CD4-positive, alpha-beta memory T cell (primary cell): ENCODE measurements around the gene PAQR5. TPM values are rescaled to one million over a fixed set of nuclear protein-coding genes. Genes with fewer than 3 reads are reported as not detected.

Experiments
- CTCF ChIA-PET: fragments of 350-600 bp; sonication (Branson Sonifier 250); formaldehyde crosslinking; loops from one replicate; lab custom pipeline; 2021; ENCODE audit warnings: inconsistent platforms; ENCODE audit not compliant: partially characterized antibody; lab: Charles Lee
- POLR2A ChIA-PET: fragments of 350-600 bp; sonication (Branson Sonifier 250); formaldehyde crosslinking; loops from one replicate; lab custom pipeline; 2021; ENCODE audit not compliant: partially characterized antibody; lab: Charles Lee
- DNase-seq, 5 donors: peaks; one replicate each; pipeline versions ENCODE4 v3.0.0 to v3.0.0-alpha.2; 2020 to 2022; ENCODE audit warnings: mixed read lengths in 1 of 5
- H3K27ac ChIP-seq: one replicate; pipeline ENCODE4 v1.7.0; 2013; ENCODE audit warnings: low read depth, low read length
- H3K27me3 ChIP-seq: 2 replicates; pipeline ENCODE4 v1.7.0; 2013; ENCODE audit warnings: mild to moderate bottlenecking, low read length, moderate library complexity; ENCODE audit not compliant: insufficient read depth
- H3K36me3 ChIP-seq: 2 replicates; pipeline ENCODE4 v1.7.0; 2013; ENCODE audit warnings: mild to moderate bottlenecking, low read length, moderate library complexity; ENCODE audit not compliant: insufficient read depth
- H3K4me1 ChIP-seq: 2 replicates; pipeline ENCODE4 v1.7.0; 2013; ENCODE audit warnings: mild to moderate bottlenecking, low read length, moderate library complexity; ENCODE audit not compliant: insufficient read depth
- H3K4me3 ChIP-seq, 2 donors: one replicate each; pipeline ENCODE4 v1.7.0; 2013; ENCODE audit warnings: low read length in 2 of 2, mild to moderate bottlenecking in 1 of 2
- H3K9me3 ChIP-seq, 2 donors: one replicate each; pipeline ENCODE4 v1.7.0; 2013; ENCODE audit warnings: low read length in 2 of 2, control low read depth in 1 of 2; ENCODE audit not compliant: control insufficient read depth in 1 of 2
- H3K27ac Mint-ChIP-seq, 7 donors: one replicate each; pipeline ENCODE4 v1.8.0; 2020 to 2021; ENCODE audit warnings: mixed read lengths in 7 of 7, mild to moderate bottlenecking in 6 of 7, inconsistent platforms in 3 of 7, moderate library complexity in 3 of 7
- H3K27me3 Mint-ChIP-seq, 2 donors: one replicate each; pipeline ENCODE4 v1.8.0; 2020 to 2021; ENCODE audit warnings: mixed read lengths in 2 of 2
- H3K36me3 Mint-ChIP-seq, 2 donors: one replicate each; pipeline ENCODE4 v1.8.0; 2020 to 2021; ENCODE audit warnings: mixed read lengths in 2 of 2, inconsistent platforms in 1 of 2, mild to moderate bottlenecking in 1 of 2
- H3K4me1 Mint-ChIP-seq, 4 donors: one replicate each; pipeline ENCODE4 v1.8.0; 2020 to 2021; ENCODE audit warnings: mixed read lengths in 4 of 4, mild to moderate bottlenecking in 1 of 4
- H3K4me3 Mint-ChIP-seq, 8 donors: one replicate each; pipeline ENCODE4 v1.8.0; 2020 to 2021; ENCODE audit warnings: mixed read lengths in 8 of 8, mild to moderate bottlenecking in 7 of 8, moderate library complexity in 6 of 8, inconsistent platforms in 3 of 8
- H3K9me3 Mint-ChIP-seq, 8 donors: one replicate each; pipeline ENCODE4 v1.8.0; 2020 to 2021; ENCODE audit warnings: mixed read lengths in 8 of 8, mild to moderate bottlenecking in 5 of 8, inconsistent platforms in 3 of 8, moderate library complexity in 1 of 8
- intact Hi-C: fragments of 100-400 bp; cut with micrococcal nuclease; formaldehyde crosslinking; loops from one replicate; pipeline ENCODE4 v1.15.1; 2023
- polyA plus RNA-seq, 2 donors: library from polyadenylated mRNA; unstranded; fragments of 300-500 nt; fragmentation: Illumina TruSeq; gene quantifications; one replicate each; pipeline ENCODE4 v1.2.3, GENCODE V29; 2021
- total RNA-seq, 2 experiments: library from RNA; stranded (reverse); gene quantifications; one replicate each; pipeline ENCODE4 v1.2.3, GENCODE V29; 2021

The PAQR5 gene
- total and polyA plus RNA-seq, 4 experiments from 2014 or later = 0.20 TPM; not detected in 3

- POLR2A ChIA-PET = no interaction called here
- H3K4me3 Mint-ChIP-seq = no peak overlapping the region
Observed at GRCh38 chr15:69424001-69424400, 125.3 kb downstream of the PAQR5 start.

GRCh38 chr15:69424748-69425413 is 126.2 kb downstream of the PAQR5 start:
- Histone ChIP-seq H3K9me3 (no peaks in the 10 kb centered on the region), H3K27ac (no peak overlapping the region), H3K4me3 (no peak overlapping the region), H3K4me1 (no peaks in the 10 kb centered on the region), H3K36me3 (no peaks in the 10 kb centered on the region), H3K27me3 (no peaks in the 10 kb centered on the region)
- no peaks in the 10 kb centered on the region for H3K27me3 Mint-ChIP-seq
- no peak overlapping the region for H3K4me3 Mint-ChIP-seq
- ChIA-PET CTCF (interaction anchor here (0.7 to 1.0 kb wide), 2 partner anchors 8 to 14 kb away, joined by 3 read pairs; no protein-coding TSS in a partner anchor), POLR2A (no interaction called here)
- no peaks in the 10 kb centered on the region for H3K4me1 Mint-ChIP-seq
- DNase-seq = no peak
- no peak overlapping the region for H3K27ac Mint-ChIP-seq
- H3K36me3 Mint-ChIP-seq = no peaks in the 10 kb centered on the region
- intact Hi-C loops = no loop called here
- no peaks in the 10 kb centered on the region for H3K9me3 Mint-ChIP-seq

More at GRCh38 chr15:69424001-69424400, 125.3 kb downstream of the PAQR5 start:
- no peaks in the 10 kb centered on the region for H3K36me3 ChIP-seq
- no peak overlapping the region for H3K4me3 ChIP-seq
- H3K4me1 Mint-ChIP-seq = no peaks in the 10 kb centered on the region
- no peak overlapping the region for H3K27ac Mint-ChIP-seq
- H3K27ac ChIP-seq = no peak overlapping the region
- intact Hi-C loops = no loop called here
- H3K27me3 ChIP-seq = no peaks in the 10 kb centered on the region
- CTCF ChIA-PET = no interaction called here
- no peaks in the 10 kb centered on the region for H3K4me1 ChIP-seq
- no peaks in the 10 kb centered on the region for H3K9me3 ChIP-seq
- H3K27me3 Mint-ChIP-seq = no peaks in the 10 kb centered on the region
- H3K36me3 Mint-ChIP-seq = no peaks in the 10 kb centered on the region
- DNase-seq = no peak
- no peaks in the 10 kb centered on the region for H3K9me3 Mint-ChIP-seq

GRCh38 chr15:69433831-69434230 is 135.1 kb downstream of the PAQR5 start:
- H3K27me3 Mint-ChIP-seq = no peaks in the 10 kb centered on the region
- H3K9me3 ChIP-seq = no peaks in the 10 kb centered on the region
- H3K4me3 Mint-ChIP-seq = no peak overlapping the region
- no peaks in the 10 kb centered on the region for H3K27me3 ChIP-seq
- H3K27ac ChIP-seq = no peak overlapping the region
- POLR2A ChIA-PET = interaction anchor here (1.1 to 1.6 kb wide), 2 partner anchors 13 to 19 kb away, joined by 3 to 6 read pairs; partner anchors contain the start of gene RPLP1
- CTCF ChIA-PET = no interaction called here
- no peak overlapping the region for H3K4me3 ChIP-seq
- no peaks in the 10 kb centered on the region for H3K36me3 ChIP-seq
- no peaks in the 10 kb centered on the region for H3K36me3 Mint-ChIP-seq
- no peak overlapping the region for H3K27ac Mint-ChIP-seq
- no peaks in the 10 kb centered on the region for H3K4me1 Mint-ChIP-seq
- no peak for DNase-seq
- intact Hi-C loops = no loop called here
- H3K9me3 Mint-ChIP-seq = no peaks in the 10 kb centered on the region
- no peaks in the 10 kb centered on the region for H3K4me1 ChIP-seq

GRCh38 chr15:69434238-69434637 is 135.5 kb downstream of the PAQR5 start:
- Histone ChIP-seq H3K9me3 (no peaks in the 10 kb centered on the region), H3K27ac (no peak overlapping the region), H3K4me1 (no peaks in the 10 kb centered on the region), H3K4me3 (no peak overlapping the region), H3K36me3 (no peaks in the 10 kb centered on the region), H3K27me3 (no peaks in the 10 kb centered on the region)
- DNase-seq = no peak
- intact Hi-C loops = no loop called here
- CTCF ChIA-PET = no interaction called here
- Mint-ChIP-seq H3K9me3 (no peaks in the 10 kb centered on the region), H3K27me3 (no peaks in the 10 kb centered on the region), H3K36me3 (no peaks in the 10 kb centered on the region), H3K27ac (no peak overlapping the region), H3K4me3 (no peak overlapping the region), H3K4me1 (no peaks in the 10 kb centered on the region)
- POLR2A ChIA-PET = interaction anchor here (1.1 kb wide), 1 partner anchor 13 kb away, joined by 3 read pairs; no protein-coding TSS in a partner anchor

- H3K27me3 Mint-ChIP-seq = no peaks in the 10 kb centered on the region
- ChIA-PET CTCF (no interaction called here), POLR2A (interaction anchor here (1.1 kb wide), 1 partner anchor 12 kb away, joined by 3 read pairs; no protein-coding TSS in a partner anchor)
- no peaks in the 10 kb centered on the region for H3K9me3 ChIP-seq
- intact Hi-C loops = no loop called here
- H3K4me3 Mint-ChIP-seq = no peak overlapping the region
- no peak for DNase-seq
- H3K36me3 ChIP-seq = no peaks in the 10 kb centered on the region
- no peaks in the 10 kb centered on the region for H3K4me1 Mint-ChIP-seq
- no peak overlapping the region for H3K27ac ChIP-seq
- H3K4me3 ChIP-seq = no peak overlapping the region
- H3K36me3 Mint-ChIP-seq = no peaks in the 10 kb centered on the region
- H3K27me3 ChIP-seq = no peaks in the 10 kb centered on the region
- no peaks in the 10 kb centered on the region for H3K9me3 Mint-ChIP-seq
- no peaks in the 10 kb centered on the region for H3K4me1 ChIP-seq
- no peak overlapping the region for H3K27ac Mint-ChIP-seq
Observed at GRCh38 chr15:69434679-69435078, 136.0 kb downstream of the PAQR5 start.

- H3K4me1 ChIP-seq = no peaks in the 10 kb centered on the region
- no peak overlapping the region for H3K27ac Mint-ChIP-seq
- H3K36me3 ChIP-seq = no peaks in the 10 kb centered on the region
- intact Hi-C loops = no loop called here
- H3K4me3 Mint-ChIP-seq = no peak overlapping the region
- no peaks in the 10 kb centered on the region for H3K4me1 Mint-ChIP-seq
- no peaks in the 10 kb centered on the region for H3K36me3 Mint-ChIP-seq
- H3K9me3 Mint-ChIP-seq = no peaks in the 10 kb centered on the region
- DNase-seq = no peak
- no peaks in the 10 kb centered on the region for H3K9me3 ChIP-seq
- no peak overlapping the region for H3K27ac ChIP-seq
- H3K27me3 ChIP-seq = no peaks in the 10 kb centered on the region
- no peaks in the 10 kb centered on the region for H3K27me3 Mint-ChIP-seq
- H3K4me3 ChIP-seq = no peak overlapping the region
- POLR2A ChIA-PET = interaction anchor here (5.5 kb wide), 1 partner anchor 16 kb away, joined by 39 read pairs; the partner anchor contains the start of gene RPLP1
- CTCF ChIA-PET = interaction anchor here (0.9 kb wide), 1 partner anchor 42 kb away, joined by 3 read pairs; no protein-coding TSS in a partner anchor
Observed at GRCh38 chr15:69435985-69436384, 137.3 kb downstream of the PAQR5 start.

- no peak overlapping the region for H3K27ac Mint-ChIP-seq
- POLR2A ChIA-PET = interaction anchor here (5.5 kb wide), 1 partner anchor 15 kb away, joined by 39 read pairs; the partner anchor contains the start of gene RPLP1
- no peaks in the 10 kb centered on the region for H3K9me3 Mint-ChIP-seq
- H3K36me3 Mint-ChIP-seq = no peaks in the 10 kb centered on the region
- H3K36me3 ChIP-seq = no peaks in the 10 kb centered on the region
- no peak overlapping the region for H3K27ac ChIP-seq
- no peaks in the 10 kb centered on the region for H3K27me3 ChIP-seq
- no peak overlapping the region for H3K4me3 ChIP-seq
- intact Hi-C loops = no loop called here
- no peaks in the 10 kb centered on the region for H3K9me3 ChIP-seq
- H3K4me3 Mint-ChIP-seq = no peak overlapping the region
- no peak for DNase-seq
- H3K27me3 Mint-ChIP-seq = no peaks in the 10 kb centered on the region
- CTCF ChIA-PET = no interaction called here
- H3K4me1 ChIP-seq = no peaks in the 10 kb centered on the region
- no peaks in the 10 kb centered on the region for H3K4me1 Mint-ChIP-seq
Observed at GRCh38 chr15:69436951-69437350, 138.2 kb downstream of the PAQR5 start.
